Fibroblast of pulmonary artery (primary cell): Measurements from ENCODE around the gene MSN.
A peak's percentile ranks its signal among the peaks of the same experiment; 100 is the strongest.
"Not testable (repeated sequence)": the region's sequence is repeated elsewhere in the genome, so short reads cannot be mapped to it uniquely, and the experiment has no call there.

Source experiments
- DNase-seq: peaks from one replicate; pipeline ENCODE4 v3.0.0-alpha.2; 2010; ENCODE audit warnings: low read depth
- H3K4me3 ChIP-seq: replicated peaks from 2 replicates; pipeline ENCODE4 v1.5.1; 2011; ENCODE audit warnings: low read depth, mild to moderate bottlenecking, control low read depth, low read length, moderate library complexity
- CTCF ChIP-seq: IDR thresholded peaks from 2 replicates; pipeline ENCODE4 v1.5.1; 2011; ENCODE audit warnings: mild to moderate bottlenecking, control low read depth, low read length, inconsistent platforms; ENCODE audit errors: missing control alignments

MSN gene

GRCh38 chrX:65637335-65637734 is 30.1 kb upstream of the MSN start:
- DNase-seq = no peak
- no peak for TF ChIP-seq CTCF
- H3K4me3 ChIP-seq = no peak overlapping the region

DNA sequence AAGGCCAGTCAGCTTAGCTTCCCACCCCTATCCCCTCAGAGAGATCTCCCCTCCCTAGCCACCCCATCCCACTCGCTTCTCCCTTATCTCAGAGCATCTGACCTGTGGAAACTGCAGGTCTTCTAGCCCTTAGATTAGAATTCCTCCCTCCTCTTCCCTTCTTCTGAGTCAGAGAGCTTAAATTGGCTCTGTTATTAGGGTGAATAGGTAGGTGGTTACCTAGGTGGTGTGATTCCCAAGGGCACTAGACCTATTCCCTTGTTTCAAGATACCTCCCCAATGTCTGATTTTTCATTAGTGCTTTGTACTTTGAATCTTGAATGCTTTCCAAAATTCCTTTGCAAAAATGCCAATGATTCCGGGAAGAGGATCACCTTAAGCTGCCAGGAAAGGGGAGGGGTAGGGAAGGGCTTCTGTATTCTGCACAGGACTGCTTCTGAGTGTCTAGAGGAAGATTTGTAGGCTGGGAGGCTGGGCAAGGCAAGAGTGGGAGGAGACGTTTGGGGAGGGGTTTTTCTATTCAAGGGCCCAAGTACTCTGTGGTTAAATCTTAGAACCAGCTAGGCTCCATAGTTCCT is 24.5 kb upstream of the MSN start:
- DNase-seq = peak; percentile 47
- TF ChIP-seq CTCF = no peak
- no peak overlapping the region for H3K4me3 ChIP-seq

GRCh38 chrX:65643531-65644052 is 23.9 kb upstream of the MSN start:
- peak; percentile 13 for DNase-seq
- H3K4me3 ChIP-seq = no peak overlapping the region
- no peak for TF ChIP-seq CTCF

GRCh38 chrX:65644621-65645289 is 22.7 kb upstream of the MSN start:
- H3K4me3 ChIP-seq = no peak overlapping the region
- no peak for TF ChIP-seq CTCF
- DNase-seq = peak; percentile 84

GRCh38 chrX:65647801-65648200 is 19.7 kb upstream of the MSN start:
- no peak overlapping the region for H3K4me3 ChIP-seq
- TF ChIP-seq CTCF = no peak
- no peak for DNase-seq

GRCh38 chrX:65652098-65652497 is 15.4 kb upstream of the MSN start:
- no peak for DNase-seq
- no peak for TF ChIP-seq CTCF
- no peak overlapping the region for H3K4me3 ChIP-seq

DNA sequence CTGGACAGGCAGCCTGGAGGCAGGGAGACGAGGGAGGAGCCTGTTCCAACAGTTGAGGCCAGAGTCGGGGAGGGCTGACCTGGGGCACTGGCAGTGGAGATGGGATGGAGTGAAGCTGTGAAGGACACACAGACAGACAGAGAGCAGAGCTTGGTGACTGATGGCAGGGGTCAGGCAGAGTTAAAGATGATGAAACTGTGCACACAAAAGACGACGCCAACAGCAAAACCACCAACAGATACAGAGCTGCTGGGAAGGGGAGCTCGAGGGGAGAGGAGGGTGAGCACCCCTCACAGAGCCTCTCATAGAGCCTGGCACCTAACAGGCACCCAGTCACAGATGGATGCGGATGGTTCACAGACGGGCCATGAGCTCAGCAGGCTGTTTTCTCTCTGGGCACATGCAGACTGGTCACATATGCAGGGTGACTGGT is 10.4 kb upstream of the MSN start:
- not testable (repeated sequence) for H3K4me3 ChIP-seq, DNase-seq
